GM19025 (cell line): ENCODE data around the gene MAEA.
"Not testable (repeated sequence)": the region's sequence is repeated elsewhere in the genome, so short reads cannot be mapped to it uniquely, and the experiment has no call there.

Source experiments
- ATAC-seq: cut with Tn5 transposase; IDR thresholded peaks from one replicate; pipeline ENCODE4 v1.9.1; 2021; ENCODE audit warnings: mild to moderate bottlenecking, low read depth, moderate library complexity; ENCODE audit not compliant: unreplicated experiment

The MAEA gene

GRCh38 chr4:1318046-1318375 is 28.3 kb downstream of the MAEA start:
- ATAC-seq: no peak

GRCh38 chr4:1318488-1319213 is 29.0 kb downstream of the MAEA start:
- ATAC-seq: no peak

- no peak for ATAC-seq
Observed at GRCh38 chr4:1321486-1321885, 31.8 kb downstream of the MAEA start.

GRCh38 chr4:1321946-1322650 is 32.4 kb downstream of the MAEA start:
- ATAC-seq: no peak

GRCh38 chr4:1323280-1323634 is 33.6 kb downstream of the MAEA start:
- ATAC-seq: no peak

- ATAC-seq: no peak
Observed at GRCh38 chr4:1323635-1324442, 34.1 kb downstream of the MAEA start.

GRCh38 chr4:1324443-1325175 is 34.9 kb downstream of the MAEA start:
- not testable (repeated sequence) for ATAC-seq

GRCh38 chr4:1325176-1325480 is 35.4 kb downstream of the MAEA start:
- no peak for ATAC-seq

- ATAC-seq: no peak
Observed at GRCh38 chr4:1325681-1326635, 36.3 kb downstream of the MAEA start.

GRCh38 chr4:1326751-1327525 is 37.2 kb downstream of the MAEA start:
- no peak for ATAC-seq

GRCh38 chr4:1327526-1328266 is 38.0 kb downstream of the MAEA start:
- ATAC-seq: no peak

GRCh38 chr4:1328267-1329155 is 38.8 kb downstream of the MAEA start:
- ATAC-seq: no peak

- ATAC-seq: no peak
Observed at GRCh38 chr4:1329408-1330371, 40.0 kb downstream of the MAEA start.

GRCh38 chr4:1330761-1331590 is 41.3 kb downstream of the MAEA start:
- ATAC-seq: no peak

GRCh38 chr4:1331591-1332353 is 42.1 kb downstream of the MAEA start:
- ATAC-seq: no peak
